GM19099 (cell line): ENCODE data around the gene MAPK14.

ENCODE experiments used
- POLR2A ChIP-seq: IDR thresholded peaks from 3 replicates; pipeline ENCODE4 v1.6.1; 2011; ENCODE audit warnings: low read depth; ENCODE audit not compliant: insufficient read length; ENCODE audit errors: extremely low read depth

Gene MAPK14

GRCh38 chr6:36120539-36120938, 92.9 kb downstream of the MAPK14 start:
- no peak for TF ChIP-seq POLR2A

- TF ChIP-seq POLR2A, result no peak
Observed at GRCh38 chr6:36120979-36121786, 93.6 kb downstream of the MAPK14 start.

GRCh38 chr6:36121787-36122494, 94.3 kb downstream of the MAPK14 start:
- no peak for TF ChIP-seq POLR2A

GRCh38 chr6:36122495-36123269, 95.1 kb downstream of the MAPK14 start:
- TF ChIP-seq POLR2A, result no peak

GRCh38 chr6:36123270-36124139, 95.9 kb downstream of the MAPK14 start:
- TF ChIP-seq POLR2A, result no peak

- TF ChIP-seq POLR2A, result no peak
Observed at GRCh38 chr6:36124881-36125280, 97.3 kb downstream of the MAPK14 start.

GRCh38 chr6:36125575-36125974, 98.0 kb downstream of the MAPK14 start:
- TF ChIP-seq POLR2A, result no peak

- no peak for TF ChIP-seq POLR2A
Observed at GRCh38 chr6:36126121-36126520, 98.5 kb downstream of the MAPK14 start.

GRCh38 chr6:36126553-36127458, 99.2 kb downstream of the MAPK14 start:
- TF ChIP-seq POLR2A, result no peak

GRCh38 chr6:36127462-36128016, 99.9 kb downstream of the MAPK14 start:
- no peak for TF ChIP-seq POLR2A

- no peak for TF ChIP-seq POLR2A
Observed at GRCh38 chr6:36128073-36128472, 100.5 kb downstream of the MAPK14 start.

- TF ChIP-seq POLR2A, result no peak
Observed at GRCh38 chr6:36128793-36129192, 101.2 kb downstream of the MAPK14 start.

- TF ChIP-seq POLR2A, result no peak
Observed at GRCh38 chr6:36129941-36130666, 102.5 kb downstream of the MAPK14 start, which contains the start of gene MAPK13. Gene MAPK13 (plus strand): TSS chr6:36130513. CDS start chr6:36130583, 70 bp downstream.
